AG04449 (cell line): ENCODE results near the gene NAALADL2.
A peak's percentile ranks its signal among the peaks of the same experiment; 100 is the strongest.

ENCODE experiments used
- CTCF ChIA-PET: fragments of 350-600 bp; formaldehyde crosslinking; extraction: SDS; loops from one replicate; lab custom pipeline; 2021; ENCODE audit warnings: antibody characterized with exemption; lab: Yijun Ruan, JAX
- POLR2A ChIA-PET: fragments of 400-600, 350-600 bp; formaldehyde crosslinking; extraction: SDS; loops from one replicate; lab custom pipeline; 2020; ENCODE audit warnings: antibody characterized with exemption, inconsistent platforms; lab: Yijun Ruan, JAX
- DNase-seq: peaks from one replicate; pipeline ENCODE4 v3.0.0-alpha.2; 2010; ENCODE audit warnings: low read depth, low spot score
- H3K4me3 ChIP-seq: 2 replicates; pipeline ENCODE4 v1.5.1; 2011; ENCODE audit warnings: low read depth, mild to moderate bottlenecking, control low read depth, low read length
- TF ChIP-seq, protein P1 (sequence below): IDR thresholded peaks from one replicate; pipeline ENCODE4 v1.5.1; 2011; ENCODE audit warnings: mild to moderate bottlenecking, moderate library complexity, low read length, control low read depth, inconsistent platforms; ENCODE audit not compliant: insufficient read depth; ENCODE audit errors: missing control alignments

Gene NAALADL2

DNA sequence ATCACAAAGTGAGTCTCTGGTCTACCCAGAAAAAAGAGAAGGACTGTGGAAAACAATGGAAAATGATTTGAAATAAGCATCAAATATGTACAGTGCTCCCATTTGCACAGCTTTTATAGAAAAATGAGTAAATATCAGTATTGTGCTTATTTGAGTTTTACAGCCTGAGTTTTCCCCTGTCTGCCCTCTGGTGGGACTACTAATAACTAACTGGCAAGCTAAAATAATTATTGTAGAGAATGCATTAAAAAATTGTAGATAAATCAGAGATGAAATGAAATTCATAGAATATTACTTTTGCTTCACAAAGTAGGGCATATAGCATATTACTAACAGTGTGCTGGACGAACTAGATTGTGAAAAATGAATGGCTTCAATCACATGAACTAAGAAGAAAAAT is 287.1 kb downstream of the NAALADL2 start:
- TF ChIP-seq, protein P1, sequence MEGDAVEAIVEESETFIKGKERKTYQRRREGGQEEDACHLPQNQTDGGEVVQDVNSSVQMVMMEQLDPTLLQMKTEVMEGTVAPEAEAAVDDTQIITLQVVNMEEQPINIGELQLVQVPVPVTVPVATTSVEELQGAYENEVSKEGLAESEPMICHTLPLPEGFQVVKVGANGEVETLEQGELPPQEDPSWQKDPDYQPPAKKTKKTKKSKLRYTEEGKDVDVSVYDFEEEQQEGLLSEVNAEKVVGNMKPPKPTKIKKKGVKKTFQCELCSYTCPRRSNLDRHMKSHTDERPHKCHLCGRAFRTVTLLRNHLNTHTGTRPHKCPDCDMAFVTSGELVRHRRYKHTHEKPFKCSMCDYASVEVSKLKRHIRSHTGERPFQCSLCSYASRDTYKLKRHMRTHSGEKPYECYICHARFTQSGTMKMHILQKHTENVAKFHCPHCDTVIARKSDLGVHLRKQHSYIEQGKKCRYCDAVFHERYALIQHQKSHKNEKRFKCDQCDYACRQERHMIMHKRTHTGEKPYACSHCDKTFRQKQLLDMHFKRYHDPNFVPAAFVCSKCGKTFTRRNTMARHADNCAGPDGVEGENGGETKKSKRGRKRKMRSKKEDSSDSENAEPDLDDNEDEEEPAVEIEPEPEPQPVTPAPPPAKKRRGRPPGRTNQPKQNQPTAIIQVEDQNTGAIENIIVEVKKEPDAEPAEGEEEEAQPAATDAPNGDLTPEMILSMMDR = peak; percentile 36
- peak; percentile 7 for DNase-seq
- ChIA-PET CTCF (interaction anchor here (0.6 to 3.1 kb wide), 12 partner anchors 10 to 679 kb away, joined by 3 to 7 read pairs (median 3); no protein-coding TSS in a partner anchor), POLR2A (no interaction called here)
- H3K4me3 ChIP-seq = no peak overlapping the region

DNA sequence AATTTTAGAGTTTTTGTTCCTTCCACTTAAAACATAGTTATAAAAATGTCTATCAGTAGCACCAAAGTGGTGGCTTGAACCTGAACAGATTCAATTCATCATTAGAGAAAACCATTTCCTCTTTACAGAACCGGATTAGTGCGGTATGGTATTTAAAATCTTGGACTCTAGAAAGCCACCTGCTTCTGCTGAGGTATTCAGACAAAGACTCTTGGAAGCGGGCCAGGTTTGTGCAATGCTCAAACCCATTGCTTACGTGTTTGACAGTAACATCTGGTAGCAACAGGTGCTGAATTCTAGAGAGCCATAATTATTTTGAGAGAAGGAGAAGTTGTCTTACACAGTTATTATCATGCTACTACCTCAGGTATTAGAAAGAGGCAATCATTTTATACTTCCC is 290.5 kb downstream of the NAALADL2 start:
- no peak for DNase-seq
- H3K4me3 ChIP-seq = no peak overlapping the region
- TF ChIP-seq, protein P1 = no peak
- ChIA-PET POLR2A (no interaction called here), CTCF (no interaction called here)

DNA sequence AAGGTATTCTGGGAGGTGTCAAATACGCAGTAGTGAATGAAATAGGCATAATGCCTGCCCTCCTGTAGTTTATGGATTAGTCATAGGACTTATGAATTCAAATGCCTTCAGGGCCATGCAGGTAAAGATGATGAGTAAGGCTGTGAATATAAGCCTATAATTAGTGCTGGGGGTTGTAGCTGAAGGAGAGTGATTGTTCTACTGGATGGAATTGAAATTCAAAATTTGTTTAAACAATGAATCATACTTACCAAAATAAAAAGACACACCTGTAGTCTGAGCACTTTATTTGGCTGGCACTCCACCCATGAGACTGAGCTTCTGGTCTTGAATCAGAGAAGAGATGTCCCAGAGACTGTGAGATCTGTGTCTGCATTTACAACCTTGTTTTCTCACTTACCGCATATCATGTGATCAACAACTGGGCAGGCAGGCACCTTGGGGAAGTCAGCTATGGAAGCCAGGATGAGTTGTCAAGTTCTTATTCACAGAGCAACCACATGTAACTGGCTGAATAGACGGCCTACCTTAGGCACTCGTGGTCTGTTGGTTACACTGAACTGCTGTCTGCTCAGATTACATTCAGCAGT is 291.8 kb downstream of the NAALADL2 start:
- ChIA-PET CTCF (no interaction called here), POLR2A (no interaction called here)
- no peak overlapping the region for H3K4me3 ChIP-seq
- TF ChIP-seq, protein P1 = no peak
- DNase-seq = no peak

DNA sequence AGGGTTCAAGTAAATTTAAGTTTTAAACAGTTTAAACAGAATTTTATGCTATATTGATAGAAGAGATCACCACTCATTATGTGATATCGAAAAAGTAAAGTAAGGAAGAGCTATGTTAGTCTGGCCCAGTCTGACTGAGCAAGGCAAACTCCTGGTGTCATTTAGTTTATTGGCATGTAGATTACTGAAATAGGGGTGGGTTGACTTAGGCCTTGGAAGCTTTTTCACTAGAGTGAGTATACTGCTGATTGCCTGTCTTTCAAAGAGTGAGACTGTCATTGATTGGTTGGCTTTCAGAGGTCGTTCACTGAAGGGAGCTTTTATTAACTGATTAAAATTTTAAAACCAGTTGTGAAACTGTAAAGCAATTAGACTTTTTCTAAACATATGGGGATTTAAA is 294.5 kb downstream of the NAALADL2 start:
- H3K4me3 ChIP-seq = no peak overlapping the region
- TF ChIP-seq, protein P1 = no peak
- no peak for DNase-seq
- POLR2A ChIA-PET = interaction anchor here (0.7 kb wide), 1 partner anchor 196 kb away, joined by 3 read pairs; no protein-coding TSS in a partner anchor
- CTCF ChIA-PET = no interaction called here

DNA sequence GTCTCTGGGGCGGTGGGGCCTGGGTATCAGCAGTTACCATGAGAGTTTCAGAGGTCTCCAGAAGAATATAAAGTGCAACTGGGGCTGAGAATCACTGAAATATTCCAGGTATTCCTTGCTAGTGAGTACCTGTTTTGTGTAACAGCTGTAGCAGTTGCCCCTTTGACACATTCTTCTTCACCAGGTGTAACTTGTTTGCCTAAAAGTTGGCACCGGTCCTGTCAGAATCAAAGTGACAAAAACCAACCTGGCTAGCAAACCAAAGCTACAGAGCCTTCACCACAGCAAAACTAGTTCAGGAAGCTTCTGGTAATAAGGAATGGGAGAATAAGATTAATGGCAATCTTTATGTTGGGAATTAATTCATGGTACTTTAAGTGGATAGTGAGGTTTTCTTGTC is 296.0 kb downstream of the NAALADL2 start:
- DNase-seq = no peak

DNA sequence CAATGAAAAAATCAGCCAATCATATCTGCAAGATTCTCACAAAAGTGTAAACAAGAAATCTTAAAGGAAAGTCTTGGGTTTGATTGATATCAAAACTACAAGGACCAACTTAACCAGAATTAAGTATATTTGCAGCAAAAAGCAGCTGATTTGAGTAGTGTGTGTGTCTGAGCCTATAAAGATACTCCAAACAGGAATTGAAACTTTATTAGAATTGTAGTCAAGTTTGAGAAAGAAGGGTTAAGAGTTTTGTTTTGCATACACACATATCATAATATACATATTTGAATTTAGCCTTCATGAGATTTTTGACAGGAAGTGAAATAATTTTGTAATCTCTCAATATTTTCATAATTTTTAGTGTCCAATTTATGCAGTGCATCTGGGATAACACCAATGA is 300.1 kb downstream of the NAALADL2 start:
- DNase-seq = no peak
- POLR2A ChIA-PET = no interaction called here

More for the DNA sequence above, 296.0 kb downstream of the NAALADL2 start:
- ChIA-PET POLR2A (no interaction called here), CTCF (interaction anchor here (0.7 to 1.4 kb wide), 3 partner anchors 9 to 18 kb away, joined by 3 to 7 read pairs (median 5); no protein-coding TSS in a partner anchor)
- TF ChIP-seq, protein P1 = no peak
- H3K4me3 ChIP-seq = no peak overlapping the region

More for the DNA sequence above, 300.1 kb downstream of the NAALADL2 start:
- CTCF ChIA-PET = interaction anchor here (2.3 kb wide), 1 partner anchor 14 kb away, joined by 7 read pairs; no protein-coding TSS in a partner anchor
- TF ChIP-seq, protein P1 = no peak
- H3K4me3 ChIP-seq = no peak overlapping the region
